ENCODE results near the gene KLRC4. TPM values are rescaled to one million over a fixed set of nuclear protein-coding genes. Genes with fewer than 3 reads are reported as not detected.
"Not testable (repeated sequence)": the region's sequence is repeated elsewhere in the genome, so short reads cannot be mapped to it uniquely, and the experiment has no call there.

KLRC4 gene, protein sequence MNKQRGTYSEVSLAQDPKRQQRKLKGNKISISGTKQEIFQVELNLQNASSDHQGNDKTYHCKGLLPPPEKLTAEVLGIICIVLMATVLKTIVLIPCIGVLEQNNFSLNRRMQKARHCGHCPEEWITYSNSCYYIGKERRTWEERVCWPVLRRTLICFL
- polyA plus RNA-seq = 0.87 TPM
- long read RNA-seq, donor 1 = 0 reads
- long read RNA-seq, donor 2 = 0 reads
- long read RNA-seq, donor 3 = 0 reads
- long read RNA-seq, donor 4 = 0 reads
- long read RNA-seq, donor 5 = 0 reads
- long read RNA-seq, donor 6 = 0 reads
- long read RNA-seq, donor 7 = 0 reads
- long read RNA-seq, donor 8 = 0 reads
- long read RNA-seq, donor 9 = 0 reads
- long read RNA-seq, donor 10 = 0 reads
- long read RNA-seq, donor 11 = 0 reads

DNA sequence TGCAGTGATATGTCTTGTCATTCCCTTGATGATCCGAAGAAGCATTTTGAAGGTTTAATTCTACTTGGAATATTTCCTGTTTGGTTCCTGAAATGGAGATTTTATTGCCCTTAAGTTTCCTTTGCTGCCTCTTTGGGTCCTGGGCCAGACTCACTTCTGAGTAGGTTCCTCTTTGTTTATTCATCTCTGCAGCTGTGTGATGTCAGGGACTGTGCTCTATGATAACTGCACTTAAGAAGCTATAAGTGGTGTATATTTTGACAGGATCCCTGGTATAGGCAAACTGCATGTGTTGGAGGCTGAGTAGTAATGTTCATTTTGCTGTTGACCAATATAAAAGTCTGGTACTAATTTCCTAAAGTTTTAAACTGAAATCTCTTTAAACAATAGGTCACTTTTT lies at the start of gene KLRC4:
TSS of gene KLRC4 (minus strand) at position 366 of the 400 bp plus-strand sequence. CDS start at position 184, 182 bp downstream.
- H3K9me3 ChIP-seq (ENCODE audit: control insufficient read depth, low read depth, low read length) = no peaks in the 10 kb centered on the region
- no peaks in the 10 kb centered on the region for H3K4me1 ChIP-seq (ENCODE audit: control insufficient read depth, insufficient read depth, low read length)
- H3K36me3 ChIP-seq (ENCODE audit: control insufficient read depth, insufficient read depth, low read length) = no peaks in the 10 kb centered on the region
- no peak within 1 kb of the TSS for H3K4me3 ChIP-seq (ENCODE audit: low read length)
- no peaks in the 10 kb centered on the region for H3K27me3 ChIP-seq (ENCODE audit: control insufficient read depth, insufficient read depth, low read length)
- H3K27ac ChIP-seq (ENCODE audit: low read length) = no peak within 1 kb of the TSS
- peak in 1 of 2 donors; percentile 22 for DNase-seq
- 63% methylated on average over 1 of the region's 1 CpG for whole genome bisulfite sequencing (ENCODE audit: insufficient coverage, low lambda C conversion rate)

DNA sequence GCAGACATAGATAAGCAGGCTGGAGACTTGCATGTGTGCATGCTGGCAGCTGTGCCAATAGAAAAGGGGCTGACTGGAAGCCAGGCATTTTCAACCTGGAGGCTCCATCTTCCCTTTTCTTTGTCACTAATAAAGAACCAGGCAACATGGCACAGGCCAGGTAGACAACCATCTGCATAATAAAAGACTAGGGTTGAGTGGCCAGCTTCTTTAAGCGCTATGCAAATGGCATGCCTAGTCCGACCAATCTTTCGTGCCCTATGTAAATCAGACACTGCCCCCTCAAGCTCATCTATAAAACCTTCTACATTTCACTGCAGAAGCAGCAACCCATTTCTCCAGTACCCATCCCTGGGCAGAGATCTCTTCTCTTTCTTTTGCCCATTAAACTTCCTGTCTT lies 48.2 kb upstream of the KLRC4 start:
- DNase-seq = no peak
- Histone ChIP-seq H3K4me1 (ENCODE audit: control insufficient read depth, insufficient read depth, low read length) (no peaks in the 10 kb centered on the region), H3K9me3 (ENCODE audit: control insufficient read depth, low read depth, low read length) (peaks cover 6% of the 10 kb centered on the region), H3K36me3 (ENCODE audit: control insufficient read depth, insufficient read depth, low read length) (no peaks in the 10 kb centered on the region), H3K27ac (ENCODE audit: low read length) (no peak overlapping the region), H3K27me3 (ENCODE audit: control insufficient read depth, insufficient read depth, low read length) (no peaks in the 10 kb centered on the region), H3K4me3 (ENCODE audit: low read length) (no peak overlapping the region)
- WGBS (ENCODE audit: insufficient coverage, low lambda C conversion rate) = no CpG with 5 or more reads among the region's 3 CpGs

DNA sequence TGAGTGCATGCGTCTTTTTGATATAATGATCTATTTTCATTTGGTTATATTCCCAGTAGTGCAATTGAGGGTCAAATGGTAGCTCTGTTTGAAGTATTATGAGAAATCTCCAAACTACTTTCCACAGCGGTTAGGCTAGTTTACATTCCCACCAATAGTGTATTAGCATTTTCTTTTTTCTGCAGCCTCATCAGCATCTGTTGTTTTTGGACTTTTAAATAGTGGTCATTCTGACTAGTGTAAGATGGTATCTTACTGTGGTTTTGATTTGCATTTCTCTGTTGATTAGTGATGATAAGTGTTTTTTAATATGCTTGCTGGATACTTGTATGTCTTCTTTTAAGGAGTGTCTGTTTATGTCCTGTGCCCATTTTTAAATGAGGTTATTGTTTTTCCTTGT lies 47.3 kb upstream of the KLRC4 start:
- H3K4me1 ChIP-seq (ENCODE audit: control insufficient read depth, insufficient read depth, low read length) = no peaks in the 10 kb centered on the region
- no peak for DNase-seq
- no CpG with 5 or more reads among the region's 2 CpGs for WGBS (ENCODE audit: insufficient coverage, low lambda C conversion rate)
- peaks cover 2% of the 10 kb centered on the region for H3K9me3 ChIP-seq (ENCODE audit: control insufficient read depth, low read depth, low read length)
- H3K4me3 ChIP-seq (ENCODE audit: low read length) = no peak overlapping the region
- H3K36me3 ChIP-seq (ENCODE audit: control insufficient read depth, insufficient read depth, low read length) = no peaks in the 10 kb centered on the region
- no peaks in the 10 kb centered on the region for H3K27me3 ChIP-seq (ENCODE audit: control insufficient read depth, insufficient read depth, low read length)
- no peak overlapping the region for H3K27ac ChIP-seq (ENCODE audit: low read length)

DNA sequence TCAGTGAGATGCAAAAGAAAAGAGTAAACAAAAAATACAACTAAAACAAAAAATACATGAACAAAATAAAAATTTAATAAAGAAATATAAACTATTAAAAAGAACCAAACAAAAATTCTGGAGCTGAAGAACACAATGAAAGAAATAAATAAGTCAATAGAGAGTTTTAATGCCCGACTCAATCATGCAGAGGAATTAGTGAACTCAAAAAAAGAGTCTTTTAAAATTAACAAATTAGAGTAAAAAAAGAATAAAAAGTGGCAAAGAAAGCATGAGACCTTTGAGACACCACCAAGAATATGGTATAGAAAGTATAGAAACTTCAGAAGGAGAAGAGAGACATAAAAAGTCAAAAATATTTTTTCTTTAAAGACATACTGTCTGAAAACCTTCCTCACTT lies 46.2 kb upstream of the KLRC4 start:
- Histone ChIP-seq H3K27ac (ENCODE audit: low read length) (no peak overlapping the region), H3K36me3 (ENCODE audit: control insufficient read depth, insufficient read depth, low read length) (no peaks in the 10 kb centered on the region), H3K27me3 (ENCODE audit: control insufficient read depth, insufficient read depth, low read length) (no peaks in the 10 kb centered on the region), H3K4me1 (ENCODE audit: control insufficient read depth, insufficient read depth, low read length) (no peaks in the 10 kb centered on the region), H3K9me3 (ENCODE audit: control insufficient read depth, low read depth, low read length) (no peaks in the 10 kb centered on the region), H3K4me3 (ENCODE audit: low read length) (no peak overlapping the region)
- WGBS (ENCODE audit: insufficient coverage, low lambda C conversion rate) = 89% methylated on average over 1 of the region's 1 CpG
- no peak for DNase-seq

DNA sequence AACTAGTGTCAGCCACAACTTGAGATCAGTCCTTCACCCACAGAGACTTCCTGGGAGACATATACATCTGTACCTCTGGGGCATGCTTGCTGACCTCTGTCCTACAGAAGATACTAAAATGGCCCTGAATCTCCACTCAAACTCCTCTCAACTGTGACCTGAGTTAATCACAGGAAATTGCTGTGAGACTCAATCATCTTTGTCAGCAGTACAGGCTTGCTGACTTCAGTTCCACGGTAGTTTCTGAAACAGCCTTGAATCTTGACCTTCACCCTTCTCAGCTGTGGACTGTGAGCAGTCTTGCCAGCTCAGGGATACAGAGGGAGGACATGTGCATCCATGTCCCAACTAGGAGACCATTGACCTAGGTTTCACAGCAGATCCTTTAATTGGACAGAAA lies 45.0 kb upstream of the KLRC4 start:
- no CpG with 5 or more reads among the region's 1 CpG for WGBS (ENCODE audit: insufficient coverage, low lambda C conversion rate)
- Histone ChIP-seq H3K9me3 (ENCODE audit: control insufficient read depth, low read depth, low read length) (no peaks in the 10 kb centered on the region), H3K4me1 (ENCODE audit: control insufficient read depth, insufficient read depth, low read length) (no peaks in the 10 kb centered on the region), H3K27ac (ENCODE audit: low read length) (no peak overlapping the region), H3K27me3 (ENCODE audit: control insufficient read depth, insufficient read depth, low read length) (no peaks in the 10 kb centered on the region), H3K36me3 (ENCODE audit: control insufficient read depth, insufficient read depth, low read length) (no peaks in the 10 kb centered on the region), H3K4me3 (ENCODE audit: low read length) (no peak overlapping the region)
- no peak for DNase-seq

DNA sequence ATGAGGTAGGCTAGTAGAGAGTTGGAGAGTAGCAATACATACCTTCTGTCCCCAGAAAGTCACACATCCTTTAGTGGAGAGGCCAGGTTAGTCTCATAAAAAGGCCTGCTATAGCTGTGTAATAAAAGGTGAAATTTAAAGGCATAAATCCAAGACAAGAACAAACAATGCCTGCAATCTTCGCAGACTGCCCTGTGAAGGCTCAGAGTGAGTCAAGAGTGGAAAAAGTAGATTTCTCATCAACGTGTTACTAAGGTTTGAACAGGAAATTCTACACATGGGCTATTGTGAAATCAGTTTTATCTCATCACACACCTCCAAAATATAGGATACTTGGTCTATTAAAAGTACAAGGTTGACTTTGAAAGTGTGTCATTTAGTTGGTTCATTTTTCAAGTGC lies 43.6 kb upstream of the KLRC4 start, which contains the start of gene KLRC1:
TSS of gene KLRC1 (minus strand) at position 222 of the 400 bp plus-strand sequence. CDS start 2,221 bp downstream, outside the sequence.
- H3K27ac ChIP-seq (ENCODE audit: low read length) = no peak within 1 kb of the TSS
- H3K4me1 ChIP-seq (ENCODE audit: control insufficient read depth, insufficient read depth, low read length) = no peaks in the 10 kb centered on the region
- no peaks in the 10 kb centered on the region for H3K9me3 ChIP-seq (ENCODE audit: control insufficient read depth, low read depth, low read length)
- H3K36me3 ChIP-seq (ENCODE audit: control insufficient read depth, insufficient read depth, low read length) = no peaks in the 10 kb centered on the region
- H3K4me3 ChIP-seq (ENCODE audit: low read length) = no peak within 1 kb of the TSS
- H3K27me3 ChIP-seq (ENCODE audit: control insufficient read depth, insufficient read depth, low read length) = no peaks in the 10 kb centered on the region
- DNase-seq = no peak
- WGBS (ENCODE audit: insufficient coverage, low lambda C conversion rate) = no CpG with 5 or more reads among the region's 2 CpGs

DNA sequence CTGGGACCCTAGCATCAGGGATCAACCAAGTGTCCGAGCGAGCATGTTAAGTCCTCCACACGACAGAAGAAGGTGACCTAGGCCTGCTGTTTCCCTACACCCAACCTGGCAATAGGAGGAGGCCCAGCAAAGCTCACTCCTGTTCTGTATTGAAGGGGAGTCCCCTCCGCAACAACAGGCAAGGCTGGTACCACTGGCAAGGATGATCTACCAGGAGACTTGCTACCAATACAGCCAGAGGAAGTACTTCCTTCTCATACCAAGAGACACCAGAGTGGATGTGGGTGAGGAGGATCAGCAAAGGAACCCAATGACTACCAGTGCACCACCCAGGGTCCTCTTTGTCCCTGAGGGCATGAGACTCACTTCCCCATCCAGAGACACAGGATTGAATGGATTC lies 38.7 kb upstream of the KLRC4 start:
- H3K27ac ChIP-seq (ENCODE audit: low read length) = no peak overlapping the region
- no CpG with 5 or more reads among the region's 4 CpGs for WGBS (ENCODE audit: insufficient coverage, low lambda C conversion rate)
- H3K27me3 ChIP-seq (ENCODE audit: control insufficient read depth, insufficient read depth, low read length) = no peaks in the 10 kb centered on the region
- H3K4me3 ChIP-seq (ENCODE audit: low read length) = no peak overlapping the region
- H3K9me3 ChIP-seq (ENCODE audit: control insufficient read depth, low read depth, low read length) = no peaks in the 10 kb centered on the region
- no peaks in the 10 kb centered on the region for H3K4me1 ChIP-seq (ENCODE audit: control insufficient read depth, insufficient read depth, low read length)
- no peak for DNase-seq
- H3K36me3 ChIP-seq (ENCODE audit: control insufficient read depth, insufficient read depth, low read length) = no peaks in the 10 kb centered on the region

DNA sequence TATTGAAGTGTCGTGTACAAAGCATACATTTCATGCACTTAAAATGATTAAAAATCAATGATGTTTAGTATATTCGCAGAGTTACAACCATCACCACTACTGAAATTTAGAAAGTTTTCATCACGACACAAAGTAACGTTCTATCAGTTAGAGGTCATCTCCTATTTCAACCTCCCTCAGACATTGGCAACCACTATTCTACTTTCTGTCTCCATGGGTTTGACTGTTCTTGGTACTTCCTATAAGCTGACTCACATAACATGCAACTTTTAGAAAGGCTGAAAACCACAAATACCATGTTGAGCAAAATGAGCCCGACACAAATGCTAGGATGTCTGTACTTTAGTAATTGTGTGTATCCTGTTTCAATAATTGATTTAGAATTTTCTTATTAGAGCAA lies 36.5 kb upstream of the KLRC4 start:
- not testable (repeated sequence) for H3K27me3 ChIP-seq (ENCODE audit: control insufficient read depth, insufficient read depth, low read length); H3K4me1 ChIP-seq (ENCODE audit: control insufficient read depth, insufficient read depth, low read length); H3K36me3 ChIP-seq (ENCODE audit: control insufficient read depth, insufficient read depth, low read length); H3K27ac ChIP-seq (ENCODE audit: low read length); H3K9me3 ChIP-seq (ENCODE audit: control insufficient read depth, low read depth, low read length); DNase-seq; H3K4me3 ChIP-seq (ENCODE audit: low read length)
- no CpG with 5 or more reads among the region's 5 CpGs for WGBS (ENCODE audit: insufficient coverage, low lambda C conversion rate)

DNA sequence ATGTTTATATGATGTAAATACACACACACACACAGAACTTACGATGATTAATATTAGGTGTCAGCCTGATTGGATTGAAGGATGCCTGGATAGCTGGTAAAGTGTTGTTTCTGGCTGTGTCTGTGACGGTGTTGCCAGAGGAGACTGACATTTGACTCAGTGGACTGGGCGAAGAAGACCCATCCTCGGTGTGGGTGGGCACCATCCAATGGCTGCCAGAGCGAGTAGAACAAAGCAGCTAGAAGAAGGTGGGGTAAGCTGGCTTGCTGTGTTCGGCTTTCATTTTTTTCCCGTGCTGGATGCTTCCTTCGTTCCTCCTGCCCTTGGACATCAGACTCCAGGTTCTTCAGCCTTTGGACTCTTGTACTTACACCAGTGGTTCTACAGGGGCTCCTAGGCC lies 31.6 kb upstream of the KLRC4 start:
- not testable (repeated sequence) for H3K27me3 ChIP-seq (ENCODE audit: control insufficient read depth, insufficient read depth, low read length); DNase-seq; H3K4me3 ChIP-seq (ENCODE audit: low read length); H3K36me3 ChIP-seq (ENCODE audit: control insufficient read depth, insufficient read depth, low read length); H3K27ac ChIP-seq (ENCODE audit: low read length); H3K9me3 ChIP-seq (ENCODE audit: control insufficient read depth, low read depth, low read length); H3K4me1 ChIP-seq (ENCODE audit: control insufficient read depth, insufficient read depth, low read length)
- WGBS (ENCODE audit: insufficient coverage, low lambda C conversion rate) = no CpG with 5 or more reads among the region's 8 CpGs

DNA sequence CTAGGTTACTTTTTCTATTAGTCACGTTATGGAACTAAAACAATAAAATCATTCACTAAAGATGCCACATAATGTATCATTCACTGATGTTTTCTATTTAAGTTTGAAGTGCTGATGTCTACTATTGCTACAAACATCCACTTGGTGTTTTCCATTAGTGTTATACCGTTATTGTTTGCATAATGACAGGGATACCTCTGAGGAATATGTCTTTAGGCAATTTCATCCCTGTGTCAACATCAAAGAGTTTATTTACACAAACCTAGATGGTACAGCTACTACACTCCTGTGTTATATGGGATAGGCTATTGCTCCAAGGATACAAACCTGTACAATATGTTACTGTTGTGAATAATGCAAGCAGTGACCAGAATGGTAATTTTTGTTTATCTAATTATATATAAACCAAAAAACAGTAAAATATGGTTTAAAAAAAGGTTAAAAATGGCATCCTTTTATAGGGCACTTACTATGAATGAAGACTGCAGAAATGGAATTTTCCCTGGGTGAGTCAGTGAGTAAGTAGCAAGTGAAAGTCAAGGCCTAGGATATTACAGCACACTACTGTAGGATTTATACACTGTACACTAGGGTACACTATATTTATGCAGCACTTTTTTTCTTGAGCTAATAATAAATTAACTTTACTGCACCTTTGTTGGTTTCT lies 30.2 kb upstream of the KLRC4 start:
- H3K27ac ChIP-seq (ENCODE audit: low read length); H3K9me3 ChIP-seq (ENCODE audit: control insufficient read depth, low read depth, low read length); H3K36me3 ChIP-seq (ENCODE audit: control insufficient read depth, insufficient read depth, low read length); H3K4me1 ChIP-seq (ENCODE audit: control insufficient read depth, insufficient read depth, low read length); H3K27me3 ChIP-seq (ENCODE audit: control insufficient read depth, insufficient read depth, low read length); DNase-seq; H3K4me3 ChIP-seq (ENCODE audit: low read length): not testable (repeated sequence)
- WGBS (ENCODE audit: insufficient coverage, low lambda C conversion rate) = no CpG with 5 or more reads among the region's 2 CpGs

Measured in large intestine (tissue), 12 donors.